GM12801 (cell line): ENCODE data around the gene MRPS23.

Experiments used
- CTCF ChIP-seq: IDR thresholded peaks from one replicate; pipeline ENCODE4 v1.5.1; 2011; ENCODE audit warnings: control low read depth; ENCODE audit not compliant: insufficient read length; ENCODE audit errors: extremely low read depth

Gene MRPS23

GRCh38 chr17:57892146-57892819 lies 42.4 kb upstream of the MRPS23 start:
- peak; percentile 94 for TF ChIP-seq CTCF

GRCh38 chr17:57890857-57891232 lies 41.0 kb upstream of the MRPS23 start:
- TF ChIP-seq CTCF: no peak

- TF ChIP-seq CTCF: no peak
These were observed 40.3 kb upstream of the MRPS23 start for GRCh38 chr17:57889892-57890856.

- no peak for TF ChIP-seq CTCF
These were observed 39.4 kb upstream of the MRPS23 start for GRCh38 chr17:57889252-57889651.

GRCh38 chr17:57888311-57889216 lies 38.7 kb upstream of the MRPS23 start:
- no peak for TF ChIP-seq CTCF

GRCh38 chr17:57887161-57887560 lies 37.3 kb upstream of the MRPS23 start:
- TF ChIP-seq CTCF: no peak

- no peak for TF ChIP-seq CTCF
These were observed 36.2 kb upstream of the MRPS23 start for GRCh38 chr17:57886020-57886419.
